GM19372 (cell line): ENCODE results near the gene ASPDH.

Source experiments
- ATAC-seq: cut with Tn5 transposase; IDR thresholded peaks from one replicate; pipeline ENCODE4 v1.9.1; 2021; ENCODE audit warnings: mild to moderate bottlenecking, low read depth, moderate library complexity; ENCODE audit not compliant: unreplicated experiment

ASPDH gene

DNA sequence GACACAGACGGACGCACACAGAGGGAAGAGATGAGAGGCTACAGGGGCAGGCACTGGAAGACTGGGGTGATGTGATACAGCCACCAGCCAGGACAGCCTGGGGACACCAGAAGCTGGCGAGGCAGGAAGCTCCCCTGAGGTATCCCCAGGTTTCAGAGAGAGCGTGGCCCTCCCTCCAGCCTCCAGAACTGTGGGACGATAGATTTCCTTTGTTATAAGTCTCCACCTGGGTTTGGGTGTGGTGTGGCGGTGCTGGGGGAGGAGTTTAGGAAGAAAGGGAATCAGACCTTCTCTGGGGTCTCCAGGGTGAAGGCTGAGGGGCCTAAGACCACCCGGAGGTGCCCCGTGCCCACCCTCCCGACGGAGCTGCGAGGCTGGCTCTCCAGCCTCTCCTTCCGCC lies 2.7 kb upstream of the ASPDH start:
- no peak for ATAC-seq

DNA sequence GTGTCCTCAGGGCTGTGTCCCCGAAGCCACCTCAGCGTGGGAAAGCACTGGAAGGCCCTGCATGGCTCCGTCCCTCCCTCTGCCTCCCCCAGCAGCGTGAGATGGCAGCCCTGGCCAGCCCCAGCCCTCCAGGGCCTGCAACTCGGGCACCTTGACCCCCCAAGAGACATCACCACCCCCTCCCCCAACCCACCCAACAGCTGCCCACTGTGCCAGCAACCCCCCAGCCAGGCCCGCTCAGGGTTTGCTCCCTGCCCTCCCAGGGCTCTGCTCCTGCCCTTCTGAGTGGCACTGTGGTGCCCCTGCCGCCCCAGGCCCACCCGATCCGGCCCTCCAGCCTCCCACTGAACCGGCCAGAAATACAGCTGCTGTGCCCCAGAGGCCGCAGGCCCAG lies 1.5 kb upstream of the ASPDH start:
- no peak for ATAC-seq

DNA sequence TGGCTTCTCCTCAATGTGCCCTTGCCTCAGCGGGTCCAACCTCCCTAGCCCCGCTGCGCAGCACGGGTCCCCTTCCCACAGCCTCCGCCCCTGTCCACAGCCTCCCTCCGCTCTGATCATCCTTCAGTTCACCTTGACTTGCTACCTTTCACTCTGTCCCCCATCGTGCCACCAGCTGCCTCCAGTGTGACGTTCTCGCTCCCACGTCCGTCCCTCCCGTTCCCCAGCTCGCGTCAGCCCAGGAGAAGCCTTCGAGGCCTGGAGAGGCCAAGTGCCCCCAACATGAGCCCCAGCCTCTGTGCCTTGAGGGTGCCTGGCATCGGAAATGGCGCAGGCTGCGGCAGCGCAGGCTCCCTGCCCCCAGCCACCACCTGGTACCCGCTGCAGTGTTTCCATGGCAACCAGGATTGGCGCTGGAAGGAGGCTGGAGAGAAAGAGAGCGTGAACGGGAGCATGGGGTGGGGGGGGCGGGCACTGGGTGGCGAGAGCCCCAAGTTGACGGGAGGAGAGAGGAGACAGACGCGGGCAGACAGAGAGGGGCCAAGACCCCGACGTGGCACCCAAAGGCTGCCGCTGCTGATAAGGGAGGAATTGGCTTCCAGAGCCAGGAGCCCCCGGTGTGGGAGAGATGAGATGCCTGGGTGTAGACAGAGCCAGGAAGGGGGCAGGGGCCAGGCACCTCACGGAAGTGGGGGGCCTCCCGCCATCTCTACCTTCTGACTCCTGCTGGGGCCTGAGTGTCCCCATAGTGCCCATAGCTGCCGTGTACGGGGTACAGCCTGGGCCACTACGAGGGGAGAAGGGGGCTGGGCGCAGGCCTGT lies 844 bp upstream of the ASPDH start:
- ATAC-seq = no peak

DNA sequence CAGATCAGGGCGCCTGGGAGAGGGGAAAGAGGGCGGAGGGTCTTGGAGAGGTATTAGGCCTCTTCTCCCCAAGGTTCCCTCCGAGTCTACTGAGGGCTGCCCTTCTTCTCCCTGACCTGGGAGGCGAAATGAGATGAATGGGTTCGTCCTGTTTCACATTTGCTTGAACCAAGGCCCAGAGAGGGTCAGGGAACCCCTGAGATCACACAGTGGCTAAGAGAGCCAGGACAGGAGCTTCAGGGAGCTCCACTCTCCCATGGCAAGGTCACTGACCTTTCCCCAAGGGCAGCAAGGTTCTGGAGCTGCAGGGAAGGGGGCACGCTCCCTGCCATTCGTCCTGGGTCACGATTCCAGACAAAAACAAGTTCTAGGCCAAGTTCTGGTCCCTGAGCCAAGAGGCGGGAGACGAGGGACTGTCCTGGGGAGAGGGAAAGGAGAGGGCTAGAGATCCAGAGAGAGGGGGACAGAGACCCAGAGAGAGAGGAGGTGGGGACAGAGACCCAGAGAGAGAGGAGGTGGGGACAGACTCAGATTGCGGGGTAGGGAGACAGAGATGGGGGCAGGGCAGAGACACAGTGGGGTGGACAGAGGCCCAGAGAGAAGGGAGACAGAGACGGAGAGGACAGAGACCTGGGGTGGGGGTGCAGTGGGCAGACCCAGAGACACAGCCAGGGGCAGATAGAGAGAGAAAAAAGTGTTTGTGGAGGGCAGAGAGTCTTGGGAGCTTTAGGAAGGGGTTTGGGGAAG lies 541 bp downstream of the ASPDH start:
- no peak for ATAC-seq

DNA sequence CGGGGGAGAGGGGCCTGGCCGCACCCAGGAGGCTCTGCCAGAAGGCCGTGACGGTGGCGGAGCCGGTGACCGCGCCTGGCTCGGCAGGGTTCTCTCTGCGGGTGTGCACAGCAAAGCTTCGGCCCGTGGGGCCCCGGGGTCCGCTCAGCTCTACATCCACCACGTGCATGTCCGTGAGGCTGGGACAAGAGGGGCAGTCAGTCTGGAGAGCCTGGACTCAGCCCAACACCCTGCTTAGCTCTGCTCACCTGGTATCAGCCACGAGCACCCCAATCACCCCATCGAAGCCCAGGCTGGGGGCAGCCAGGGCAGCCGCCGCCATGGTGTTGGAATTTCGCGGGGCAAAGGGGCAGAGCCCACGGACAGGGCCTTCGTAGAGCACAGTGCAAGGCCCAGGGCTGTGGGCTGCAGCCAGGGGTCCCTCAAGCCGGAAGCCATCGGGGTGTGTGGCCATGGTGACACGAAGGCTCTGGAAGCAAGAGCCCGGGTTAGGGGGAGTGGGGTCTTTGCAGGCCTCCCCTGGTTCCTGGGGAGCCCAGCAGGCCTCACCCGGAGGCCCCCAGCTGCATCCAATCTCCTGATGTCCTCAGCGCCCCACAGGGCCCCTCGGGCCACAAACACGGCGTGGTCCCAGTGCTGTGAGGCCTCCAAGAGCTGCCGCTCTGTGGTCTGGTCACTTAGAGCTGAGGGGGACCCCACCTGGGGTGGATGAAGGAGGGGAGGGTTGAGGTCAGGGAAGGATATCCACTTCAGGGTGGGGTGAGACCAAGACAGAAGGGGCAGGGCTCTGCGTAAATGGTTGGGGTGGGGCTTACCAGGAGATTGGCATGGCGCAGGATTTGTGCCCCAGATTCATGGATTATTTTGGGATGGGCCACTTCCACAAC lies 1.4 kb downstream of the ASPDH start:
- ATAC-seq = no peak

DNA sequence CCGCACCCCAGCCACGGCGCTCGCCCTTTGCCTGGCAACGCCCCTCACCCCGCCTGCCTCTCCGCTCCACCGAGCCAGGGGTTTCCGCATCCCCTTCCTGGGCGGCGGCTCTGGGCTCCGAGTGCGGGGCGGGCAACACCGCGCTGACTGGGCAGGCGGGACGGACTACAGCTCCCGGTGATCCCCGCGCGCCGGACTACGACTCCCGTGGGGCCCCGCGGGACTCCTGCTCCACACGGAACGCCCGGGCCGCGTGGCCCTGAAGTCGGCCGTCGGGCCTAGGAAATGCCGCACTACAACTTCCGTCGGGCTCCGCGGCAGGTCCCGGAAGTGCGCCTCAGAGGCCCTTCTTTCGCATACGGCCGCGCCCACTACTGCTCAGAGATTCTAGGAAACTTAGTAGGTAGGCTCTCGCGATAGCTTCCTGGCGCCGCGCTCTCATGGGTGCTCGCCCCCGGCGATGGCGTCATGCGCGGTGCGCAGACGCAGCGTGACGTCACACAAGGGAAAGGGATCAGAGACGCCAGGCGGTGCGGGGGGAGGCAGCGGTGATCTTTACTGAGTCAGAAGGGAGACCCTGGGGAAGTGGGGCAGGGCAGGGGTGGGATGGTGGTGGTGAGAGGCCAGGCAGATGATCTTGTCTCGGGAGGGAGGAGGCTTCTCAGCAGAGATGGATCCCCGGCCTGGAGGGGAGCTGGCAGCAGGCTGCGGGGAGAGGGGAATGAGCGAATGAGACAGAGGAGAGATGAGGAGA lies 2.5 kb downstream of the ASPDH start, which contains the start of gene JOSD2:
TSS of gene JOSD2 (minus strand) at position 123 of the 754 bp plus-strand sequence. CDS start 760 bp downstream, outside the sequence.
- peak; percentile 94 for ATAC-seq

DNA sequence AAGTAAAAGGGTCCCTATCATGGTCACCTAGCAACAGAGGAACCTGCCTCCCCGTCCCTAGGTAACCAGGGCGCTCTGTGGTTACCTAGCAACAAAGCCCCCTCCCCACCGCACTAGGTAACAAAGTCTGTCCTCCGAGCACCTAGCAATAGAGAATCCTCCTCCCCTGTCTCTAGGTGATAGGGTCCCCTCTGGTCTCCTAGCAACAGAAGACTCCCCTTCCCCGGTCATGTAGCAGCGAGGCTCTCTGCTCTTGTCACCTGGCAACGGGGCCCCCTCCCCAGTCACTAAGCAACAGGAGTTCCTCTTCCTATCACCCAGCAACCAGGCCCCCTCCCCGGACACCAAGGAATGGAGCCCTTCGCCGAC lies 3.0 kb downstream of the ASPDH start:
- ATAC-seq = no peak

DNA sequence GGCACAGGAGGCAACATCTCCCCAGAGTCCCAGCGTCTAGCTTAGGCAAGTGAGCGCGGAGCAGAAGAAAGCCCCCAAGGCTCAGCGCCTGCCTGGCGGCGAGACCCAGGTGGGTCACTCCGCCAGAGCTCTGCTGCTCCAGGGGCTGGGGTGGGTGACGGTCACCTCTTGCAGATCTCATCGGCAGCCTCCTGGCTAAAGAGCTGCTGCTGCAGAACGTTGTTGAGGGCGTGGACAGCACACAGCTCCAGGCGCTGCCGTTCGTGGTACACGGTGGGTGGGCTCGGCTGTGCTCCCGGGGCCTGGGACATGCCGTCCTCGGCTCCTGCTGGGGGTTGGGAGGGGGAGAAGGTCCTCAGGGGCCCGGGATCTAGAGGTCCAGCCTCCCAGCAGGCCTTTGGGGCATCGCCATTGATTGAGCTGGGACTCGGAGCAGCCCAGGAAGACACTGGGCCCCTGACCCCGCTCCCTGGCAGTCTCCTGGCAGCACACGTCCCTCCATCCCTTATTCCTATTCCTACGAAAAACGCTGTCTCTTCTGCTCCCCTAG lies 3.5 kb downstream of the ASPDH start:
- no peak for ATAC-seq

DNA sequence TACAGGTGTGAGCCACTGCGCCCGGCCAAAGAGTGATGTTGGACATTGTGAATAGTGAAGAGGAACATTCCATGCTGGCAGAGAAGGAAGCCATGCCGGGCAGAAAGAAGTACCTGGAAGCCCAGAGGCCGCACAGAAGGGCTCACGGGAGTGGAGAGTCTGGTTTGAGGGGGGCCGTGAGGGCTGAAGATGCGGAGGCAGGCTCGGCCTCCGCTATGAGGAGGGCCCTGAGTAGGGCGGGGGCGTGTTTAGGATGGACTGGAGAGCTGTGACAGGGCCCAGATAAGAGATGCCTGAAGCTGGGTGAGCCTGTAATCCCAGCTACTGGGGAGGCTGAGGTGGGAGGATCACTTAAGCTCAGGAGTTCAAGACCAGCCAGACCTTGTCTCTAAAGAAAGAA lies 4.3 kb downstream of the ASPDH start:
- no peak for ATAC-seq

DNA sequence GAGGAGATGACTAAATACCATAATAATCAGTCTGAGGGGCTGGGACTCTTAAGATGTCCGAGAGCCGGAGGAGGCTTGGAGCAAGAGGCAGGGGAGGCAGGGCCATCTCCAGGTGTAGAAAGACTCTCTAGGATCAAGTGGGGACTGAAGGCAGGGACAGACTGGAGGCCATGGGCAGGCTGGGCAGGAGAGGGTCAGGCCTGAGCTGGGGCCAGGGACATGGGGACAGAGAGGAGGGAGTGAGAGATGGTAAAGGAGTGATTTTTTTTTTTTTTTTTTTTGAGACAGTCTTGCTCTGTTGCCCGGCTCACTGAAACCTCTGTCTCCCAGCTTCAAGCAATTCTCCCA lies 4.9 kb downstream of the ASPDH start:
- no peak for ATAC-seq

DNA sequence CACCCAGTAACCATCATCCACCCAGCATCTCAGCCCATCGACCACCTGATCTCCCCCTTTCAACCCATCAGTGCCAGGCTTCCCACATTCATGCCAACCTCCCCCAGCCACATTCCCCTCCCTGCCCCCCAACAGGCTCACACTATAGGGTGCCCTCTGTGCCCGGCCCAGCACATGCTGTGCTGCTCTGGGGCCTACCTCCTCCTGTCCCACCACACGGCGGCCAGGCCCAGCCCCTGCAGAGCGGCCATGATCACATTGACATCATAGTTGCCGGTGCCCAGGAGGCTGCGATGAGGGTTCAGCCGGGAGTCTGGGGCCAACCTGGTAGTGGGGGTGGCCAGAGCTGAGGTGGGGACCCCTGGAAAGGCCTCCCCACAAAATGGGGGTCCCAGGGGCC lies 6.3 kb downstream of the ASPDH start:
- no peak for ATAC-seq

DNA sequence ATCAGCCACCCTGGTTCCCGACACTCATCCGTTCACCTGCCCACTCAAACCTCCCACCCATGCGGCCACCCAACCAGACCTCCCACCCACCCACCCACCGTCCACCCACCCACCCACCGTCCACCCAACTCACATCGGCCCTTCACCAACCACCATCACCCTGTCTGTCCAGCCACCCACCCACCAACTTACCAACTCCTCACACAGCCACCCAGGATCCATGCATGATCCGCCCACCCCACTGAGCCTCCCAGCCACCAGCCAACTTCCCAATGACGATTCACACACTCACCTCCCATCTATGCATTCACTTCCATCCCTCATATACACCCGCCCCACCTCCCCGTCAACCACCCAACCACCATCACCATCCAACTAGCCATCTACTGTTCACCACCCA lies 7.0 kb downstream of the ASPDH start:
- no peak for ATAC-seq

DNA sequence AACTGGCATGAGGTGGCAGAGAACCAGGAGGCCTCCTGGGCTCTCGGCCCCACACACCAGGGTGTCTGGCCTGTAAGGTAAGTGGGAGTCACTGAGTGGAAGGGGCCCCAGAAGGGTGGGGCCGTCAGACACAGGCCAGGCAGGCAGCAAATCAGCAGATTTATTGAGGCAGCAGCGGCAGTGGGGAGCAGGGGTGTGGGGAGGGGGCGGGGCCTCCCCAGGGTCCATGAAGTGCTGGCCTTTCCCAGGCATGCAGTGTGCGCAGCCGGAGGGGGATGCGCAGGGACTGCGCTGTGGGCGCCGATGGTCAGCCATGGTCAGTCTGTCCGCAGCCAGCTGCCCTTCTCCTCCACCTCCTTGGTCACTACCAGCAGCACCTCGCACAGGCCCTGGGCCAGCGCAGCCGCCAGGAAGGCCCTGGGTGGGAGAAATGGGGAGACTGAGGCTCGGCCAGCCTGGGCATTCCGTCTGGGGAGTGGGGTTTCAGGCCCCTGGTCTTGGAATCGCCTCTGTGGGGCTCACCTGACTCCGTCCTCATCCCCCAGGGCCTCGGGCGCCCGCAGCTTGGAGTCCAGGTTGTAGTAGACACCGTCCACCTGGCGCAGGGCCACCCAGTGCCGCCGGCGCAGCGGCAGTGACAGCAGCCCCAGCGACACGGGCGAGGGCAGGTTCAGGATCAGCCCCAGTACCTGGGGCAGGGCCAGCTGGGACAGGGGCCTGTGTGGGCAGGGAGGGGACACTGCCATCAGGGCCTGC lies 7.7 kb downstream of the ASPDH start:
- ATAC-seq = no peak

DNA sequence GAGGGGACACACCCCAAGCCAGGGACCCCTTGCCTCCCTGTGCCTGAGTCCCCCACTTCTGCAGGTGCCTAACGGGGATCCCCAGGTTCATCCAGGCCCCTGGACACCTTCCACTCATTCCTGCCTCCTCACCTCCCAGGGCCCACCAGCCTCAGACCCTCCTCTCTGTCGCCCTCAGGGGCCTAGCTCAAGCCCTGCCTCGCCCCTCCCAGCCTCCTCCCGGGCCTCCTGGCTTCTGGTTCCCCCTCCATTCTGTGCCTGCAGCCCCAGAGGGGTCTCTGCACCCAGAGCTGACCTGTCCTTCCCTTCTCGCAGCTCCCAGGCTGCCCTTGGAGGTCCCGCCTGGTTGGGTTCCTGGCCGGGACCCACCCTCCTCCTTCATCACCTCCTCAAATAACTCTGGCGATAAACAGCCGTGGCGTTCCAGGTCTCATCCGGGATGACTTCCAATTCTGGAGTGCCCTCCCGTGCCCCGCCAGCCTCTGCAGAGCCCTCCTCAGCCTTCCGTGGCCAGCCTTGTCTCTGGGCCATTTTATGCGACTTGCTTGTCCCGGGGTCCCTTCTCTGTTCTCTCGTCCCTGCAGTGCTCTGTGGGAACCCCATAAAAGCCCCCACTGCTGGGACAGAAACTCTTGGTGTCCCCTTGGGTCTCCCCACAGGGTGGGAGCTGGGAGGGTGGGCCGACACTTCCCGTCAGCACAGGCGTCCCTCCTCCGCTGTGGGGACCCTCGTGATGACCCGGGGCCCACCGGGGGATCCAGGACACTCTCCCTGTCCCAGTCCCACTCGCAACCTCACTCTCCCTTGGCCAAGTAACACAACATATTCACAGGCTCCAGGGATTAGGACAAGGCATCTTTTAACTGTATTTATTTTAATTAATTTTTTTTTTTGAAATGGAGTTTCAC lies 11.9 kb downstream of the ASPDH start:
- no peak for ATAC-seq

DNA sequence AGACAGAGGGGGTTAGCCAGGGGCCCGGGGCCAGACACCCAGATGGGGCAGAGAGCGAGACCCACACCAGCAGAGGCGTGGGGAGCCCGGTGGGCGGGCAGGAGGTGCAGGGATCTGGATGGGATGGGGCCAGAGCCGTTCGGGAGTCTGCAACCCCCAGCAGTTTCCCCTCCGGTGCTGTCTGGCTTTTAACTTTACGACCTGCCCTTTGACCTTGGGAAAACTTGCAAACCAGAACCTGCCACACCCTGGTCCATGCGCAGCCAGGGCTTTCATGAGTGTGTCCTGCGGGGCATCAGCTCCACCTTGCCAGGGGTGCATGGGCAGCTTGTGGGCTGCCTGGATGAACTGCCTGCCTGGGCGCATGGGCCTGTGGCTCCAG lies 12.5 kb downstream of the ASPDH start:
- ATAC-seq = no peak

DNA sequence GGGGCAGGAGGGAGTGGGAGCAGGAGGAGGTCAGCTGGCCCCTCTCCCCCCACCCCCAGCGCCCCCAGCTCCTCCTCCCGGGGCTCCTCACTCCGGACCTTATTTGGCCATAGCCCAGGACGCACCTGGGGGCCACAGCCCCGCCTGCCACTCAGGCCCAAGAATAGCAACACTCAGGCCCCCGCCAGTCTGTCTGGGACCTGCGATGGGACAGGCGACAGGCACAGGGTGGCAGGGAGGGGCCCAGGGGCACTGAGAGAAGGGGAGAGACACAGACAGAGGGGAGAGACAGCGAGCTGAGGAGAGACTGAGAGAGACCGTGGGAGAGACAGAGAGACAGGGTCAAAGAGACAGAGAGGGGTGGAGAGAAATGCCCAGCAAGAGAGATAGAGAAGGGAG lies 13.0 kb downstream of the ASPDH start:
- no peak for ATAC-seq

DNA sequence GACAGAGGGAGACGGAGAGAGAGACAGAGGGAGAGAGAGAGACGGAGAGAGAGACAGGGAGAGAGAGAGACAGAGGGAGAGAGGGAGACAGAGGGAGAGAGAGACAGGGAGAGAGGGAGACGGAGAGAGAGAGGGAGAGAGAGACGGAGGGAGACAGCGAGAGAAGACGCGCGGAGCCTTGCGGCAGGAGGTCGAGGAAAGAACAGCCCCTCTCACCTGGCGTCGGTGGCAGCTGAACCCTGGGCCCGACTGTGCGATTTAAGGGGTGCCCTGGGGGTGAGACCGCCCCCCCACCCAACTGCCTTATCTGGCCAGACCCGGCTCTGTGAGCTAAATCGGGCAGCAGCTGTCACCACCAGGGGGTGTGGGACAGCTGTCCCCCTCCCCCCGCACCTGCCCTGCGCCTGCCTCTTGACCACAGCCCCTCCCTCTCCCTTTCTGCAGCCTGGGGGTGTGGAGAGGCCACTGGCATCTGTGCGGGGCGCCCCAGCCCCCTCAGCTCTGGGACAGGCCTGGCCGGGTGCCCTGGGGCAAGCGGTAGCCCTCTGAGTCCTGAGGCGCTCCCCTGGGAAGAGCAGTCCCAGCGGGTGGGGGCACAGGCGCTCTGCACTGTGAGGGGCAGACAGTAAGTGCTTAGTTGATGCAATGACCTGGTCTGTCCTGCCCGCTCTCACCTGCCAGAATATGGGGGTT lies 13.5 kb downstream of the ASPDH start:
- ATAC-seq = no peak
